ENCODE measurements around the gene FAM221B. TPM values are rescaled to one million over a fixed set of nuclear protein-coding genes. Genes with fewer than 3 reads are reported as not detected.

FAM221B gene
- total RNA-seq, 2 experiments from 2014 or later = not detected

- DNase-seq = no peak
- Mint-ChIP-seq H3K4me3 (peak overlapping the region; percentile 72), H3K9me3 (no peaks in the 10 kb centered on the region), H3K36me3 (ENCODE audit: low read depth) (peaks cover 12% of the 10 kb centered on the region), H3K27me3 (no peaks in the 10 kb centered on the region), H3K27ac (peak overlapping the region; percentile 91), H3K4me1 (peaks cover 43% of the 10 kb centered on the region)
- ChIA-PET CTCF (interaction anchor here (0.6 to 5.5 kb wide), 13 partner anchors 12 to 200 kb away, joined by 3 to 34 read pairs (median 3); partner anchors contain the start of gene RGP1), POLR2A (interaction anchor here (1.6 kb wide), 1 partner anchor 79 kb away, joined by 7 read pairs; the partner anchor contains the start of genes CREB3 and TLN1)
These were observed 17.0 kb downstream of the FAM221B start for GRCh38 chr9:35811381-35812024.

GRCh38 chr9:35810122-35810521 is 18.4 kb downstream of the FAM221B start:
- Mint-ChIP-seq H3K27ac (no peak overlapping the region), H3K36me3 (ENCODE audit: low read depth) (peaks cover 16% of the 10 kb centered on the region), H3K4me1 (peaks cover 38% of the 10 kb centered on the region), H3K9me3 (no peaks in the 10 kb centered on the region), H3K27me3 (no peaks in the 10 kb centered on the region), H3K4me3 (no peak overlapping the region)
- DNase-seq = no peak
- ChIA-PET CTCF (interaction anchor here (0.6 to 5.5 kb wide), 3 partner anchors 11 to 114 kb away, joined by 3 to 34 read pairs (median 4); no protein-coding TSS in a partner anchor), POLR2A (interaction anchor here (0.6 kb wide), 1 partner anchor 211 kb away, joined by 3 read pairs; no protein-coding TSS in a partner anchor)

- no peak overlapping the region for H3K4me3 Mint-ChIP-seq
These were observed 20.1 kb downstream of the FAM221B start for GRCh38 chr9:35808433-35808832.

GRCh38 chr9:35806101-35806500 is 22.4 kb downstream of the FAM221B start:
- ChIA-PET CTCF (interaction anchor here (0.6 to 1.3 kb wide), 6 partner anchors 8 to 737 kb away, joined by 3 to 4 read pairs (median 3); partner anchors contain the start of gene HINT2), POLR2A (no interaction called here)
- Mint-ChIP-seq H3K27ac (no peak overlapping the region), H3K4me1 (peaks cover 5% of the 10 kb centered on the region), H3K27me3 (no peaks in the 10 kb centered on the region), H3K36me3 (ENCODE audit: low read depth) (peaks cover 13% of the 10 kb centered on the region), H3K9me3 (no peaks in the 10 kb centered on the region), H3K4me3 (no peak overlapping the region)
- DNase-seq = no peak

More at GRCh38 chr9:35808433-35808832, 20.1 kb downstream of the FAM221B start:
- no peak overlapping the region for H3K27ac Mint-ChIP-seq
- ChIA-PET CTCF (no interaction called here), POLR2A (no interaction called here)
- peaks cover 29% of the 10 kb centered on the region for H3K4me1 Mint-ChIP-seq
- no peaks in the 10 kb centered on the region for H3K27me3 Mint-ChIP-seq
- no peak for DNase-seq
- peaks cover 12% of the 10 kb centered on the region for H3K36me3 Mint-ChIP-seq (ENCODE audit: low read depth)
- no peaks in the 10 kb centered on the region for H3K9me3 Mint-ChIP-seq

- Mint-ChIP-seq H3K27ac (no peak overlapping the region), H3K36me3 (ENCODE audit: low read depth) (peaks cover 5% of the 10 kb centered on the region), H3K4me3 (no peak overlapping the region), H3K27me3 (no peaks in the 10 kb centered on the region), H3K4me1 (peaks cover 16% of the 10 kb centered on the region), H3K9me3 (no peaks in the 10 kb centered on the region)
- POLR2A ChIA-PET = no interaction called here
- DNase-seq = no peak
- CTCF ChIA-PET = interaction anchor here (1.9 to 6.3 kb wide), 2 partner anchors 11 kb away, joined by 6 to 34 read pairs; partner anchors contain the start of genes HINT2 and SPAG8
These were observed 27.0 kb downstream of the FAM221B start for GRCh38 chr9:35801328-35802128.

GRCh38 chr9:35800530-35800929 is 28.0 kb downstream of the FAM221B start:
- H3K27ac Mint-ChIP-seq = no peak overlapping the region
- DNase-seq = no peak
- H3K36me3 Mint-ChIP-seq (ENCODE audit: low read depth) = peaks cover 1% of the 10 kb centered on the region
- H3K9me3 Mint-ChIP-seq = no peaks in the 10 kb centered on the region
- H3K4me1 Mint-ChIP-seq = peaks cover 16% of the 10 kb centered on the region
- ChIA-PET POLR2A (no interaction called here), CTCF (interaction anchor here (0.6 to 6.3 kb wide), 3 partner anchors 10 to 228 kb away, joined by 4 to 34 read pairs (median 6); partner anchors contain the start of genes HINT2 and SPAG8)
- no peak overlapping the region for H3K4me3 Mint-ChIP-seq
- no peaks in the 10 kb centered on the region for H3K27me3 Mint-ChIP-seq

GRCh38 chr9:35798658-35799374 is 29.7 kb downstream of the FAM221B start:
- H3K27ac Mint-ChIP-seq = no peak overlapping the region

GRCh38 chr9:35797311-35798109 is 31.0 kb downstream of the FAM221B start:
- Mint-ChIP-seq H3K9me3 (no peaks in the 10 kb centered on the region), H3K27ac (no peak overlapping the region), H3K27me3 (no peaks in the 10 kb centered on the region), H3K4me1 (peaks cover 32% of the 10 kb centered on the region), H3K4me3 (no peak overlapping the region), H3K36me3 (ENCODE audit: low read depth) (no peaks in the 10 kb centered on the region)
- ChIA-PET POLR2A (no interaction called here), CTCF (interaction anchor here (1.2 to 6.3 kb wide), 2 partner anchors 7 to 15 kb away, joined by 4 to 34 read pairs; partner anchors contain the start of genes HINT2 and SPAG8)
- DNase-seq = no peak

More at GRCh38 chr9:35798658-35799374, 29.7 kb downstream of the FAM221B start:
- Mint-ChIP-seq H3K36me3 (ENCODE audit: low read depth) (peaks cover 1% of the 10 kb centered on the region), H3K4me1 (peaks cover 28% of the 10 kb centered on the region), H3K9me3 (no peaks in the 10 kb centered on the region), H3K27me3 (no peaks in the 10 kb centered on the region), H3K4me3 (no peak overlapping the region)
- DNase-seq = no peak
- POLR2A ChIA-PET = no interaction called here
- CTCF ChIA-PET = interaction anchor here (1.0 to 6.3 kb wide), 2 partner anchors 9 to 13 kb away, joined by 3 to 34 read pairs; partner anchors contain the start of genes HINT2 and SPAG8

- H3K36me3 Mint-ChIP-seq (ENCODE audit: low read depth) = no peaks in the 10 kb centered on the region
- H3K9me3 Mint-ChIP-seq = no peaks in the 10 kb centered on the region
- peaks cover 32% of the 10 kb centered on the region for H3K4me1 Mint-ChIP-seq
- no peak for DNase-seq
- H3K4me3 Mint-ChIP-seq = no peak overlapping the region
- no peak overlapping the region for H3K27ac Mint-ChIP-seq
- no peaks in the 10 kb centered on the region for H3K27me3 Mint-ChIP-seq
- POLR2A ChIA-PET = no interaction called here
- CTCF ChIA-PET = no interaction called here
These were observed 32.8 kb downstream of the FAM221B start for GRCh38 chr9:35795695-35796094.

- H3K27ac Mint-ChIP-seq = peak overlapping the region; percentile 32
- POLR2A ChIA-PET = no interaction called here
- CTCF ChIA-PET = no interaction called here
These were observed 35.1 kb downstream of the FAM221B start for GRCh38 chr9:35793461-35793860.

GRCh38 chr9:35792826-35793225 is 35.7 kb downstream of the FAM221B start:
- Mint-ChIP-seq H3K4me1 (peaks cover 23% of the 10 kb centered on the region), H3K27me3 (no peaks in the 10 kb centered on the region), H3K36me3 (ENCODE audit: low read depth) (no peaks in the 10 kb centered on the region), H3K4me3 (no peak overlapping the region), H3K27ac (no peak overlapping the region), H3K9me3 (no peaks in the 10 kb centered on the region)
- DNase-seq = no peak
- POLR2A ChIA-PET = interaction anchor here (0.6 kb wide), 1 partner anchor 98 kb away, joined by 3 read pairs; no protein-coding TSS in a partner anchor
- CTCF ChIA-PET = interaction anchor here (1.7 kb wide), 1 partner anchor 21 kb away, joined by 5 read pairs; the partner anchor contains the start of gene HINT2

More at GRCh38 chr9:35793461-35793860, 35.1 kb downstream of the FAM221B start:
- H3K4me3 Mint-ChIP-seq = no peak overlapping the region
- H3K4me1 Mint-ChIP-seq = peaks cover 26% of the 10 kb centered on the region
- H3K27me3 Mint-ChIP-seq = no peaks in the 10 kb centered on the region
- no peaks in the 10 kb centered on the region for H3K36me3 Mint-ChIP-seq (ENCODE audit: low read depth)
- no peak for DNase-seq
- H3K9me3 Mint-ChIP-seq = no peaks in the 10 kb centered on the region
